Frontal cortex (tissue), 1 donor: ENCODE results near the gene SOWAHC. TPM values are rescaled to one million over a fixed set of nuclear protein-coding genes. Genes with fewer than 3 reads are reported as not detected.

Source experiments
- total RNA-seq: library from RNA; depleted of rRNA; stranded (reverse); fragments of >200 nt; gene quantifications from one replicate; pipeline ENCODE4 v1.2.3, GENCODE V29; 2014

SOWAHC gene
- total RNA-seq, 1 donor from 2014 or later: 33.0 TPM

Other genes with a start within 250 kb of the SOWAHC start
- 115 TPM for gene SEPTIN10, start 398 bp upstream of the SOWAHC start, total RNA-seq
- 22.4 TPM for gene RGPD5, start 179.9 kb downstream of the SOWAHC start, total RNA-seq